ENCODE results near the gene CSF2. TPM values are rescaled to one million over a fixed set of nuclear protein-coding genes. Genes with fewer than 3 reads are reported as not detected.

The CSF2 gene
- total and polyA plus RNA-seq, 2 of the 4 experiments (the other 2 are of a cell fraction) = 0.31 TPM; not detected in 1

DNA sequence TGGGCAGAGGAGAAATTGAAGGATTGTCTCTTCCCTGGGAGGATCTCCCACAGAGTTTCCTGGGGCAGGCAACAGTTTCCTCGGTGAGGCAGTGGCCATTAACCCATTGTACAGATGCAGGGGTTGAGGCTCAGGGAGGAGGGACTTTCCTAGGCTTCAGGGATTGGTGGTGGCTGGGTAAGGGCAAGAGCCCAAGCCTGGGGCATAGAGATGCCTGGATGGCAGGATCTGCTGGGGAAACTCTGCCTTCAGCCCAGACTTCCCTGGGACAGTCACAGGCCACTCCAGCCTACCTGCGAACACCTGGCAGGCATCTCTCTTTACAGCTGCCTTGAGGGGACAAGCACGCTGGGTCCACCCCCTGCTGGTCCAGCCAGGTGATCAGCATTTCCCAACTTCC, 3.6 kb upstream of the CSF2 start (continued):
- TF ChIP-seq, protein P1, sequence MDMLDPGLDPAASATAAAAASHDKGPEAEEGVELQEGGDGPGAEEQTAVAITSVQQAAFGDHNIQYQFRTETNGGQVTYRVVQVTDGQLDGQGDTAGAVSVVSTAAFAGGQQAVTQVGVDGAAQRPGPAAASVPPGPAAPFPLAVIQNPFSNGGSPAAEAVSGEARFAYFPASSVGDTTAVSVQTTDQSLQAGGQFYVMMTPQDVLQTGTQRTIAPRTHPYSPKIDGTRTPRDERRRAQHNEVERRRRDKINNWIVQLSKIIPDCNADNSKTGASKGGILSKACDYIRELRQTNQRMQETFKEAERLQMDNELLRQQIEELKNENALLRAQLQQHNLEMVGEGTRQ (IDR thresholded peaks at IDR 0.05; ENCODE audit: low read depth, low read length) = no peak

DNA sequence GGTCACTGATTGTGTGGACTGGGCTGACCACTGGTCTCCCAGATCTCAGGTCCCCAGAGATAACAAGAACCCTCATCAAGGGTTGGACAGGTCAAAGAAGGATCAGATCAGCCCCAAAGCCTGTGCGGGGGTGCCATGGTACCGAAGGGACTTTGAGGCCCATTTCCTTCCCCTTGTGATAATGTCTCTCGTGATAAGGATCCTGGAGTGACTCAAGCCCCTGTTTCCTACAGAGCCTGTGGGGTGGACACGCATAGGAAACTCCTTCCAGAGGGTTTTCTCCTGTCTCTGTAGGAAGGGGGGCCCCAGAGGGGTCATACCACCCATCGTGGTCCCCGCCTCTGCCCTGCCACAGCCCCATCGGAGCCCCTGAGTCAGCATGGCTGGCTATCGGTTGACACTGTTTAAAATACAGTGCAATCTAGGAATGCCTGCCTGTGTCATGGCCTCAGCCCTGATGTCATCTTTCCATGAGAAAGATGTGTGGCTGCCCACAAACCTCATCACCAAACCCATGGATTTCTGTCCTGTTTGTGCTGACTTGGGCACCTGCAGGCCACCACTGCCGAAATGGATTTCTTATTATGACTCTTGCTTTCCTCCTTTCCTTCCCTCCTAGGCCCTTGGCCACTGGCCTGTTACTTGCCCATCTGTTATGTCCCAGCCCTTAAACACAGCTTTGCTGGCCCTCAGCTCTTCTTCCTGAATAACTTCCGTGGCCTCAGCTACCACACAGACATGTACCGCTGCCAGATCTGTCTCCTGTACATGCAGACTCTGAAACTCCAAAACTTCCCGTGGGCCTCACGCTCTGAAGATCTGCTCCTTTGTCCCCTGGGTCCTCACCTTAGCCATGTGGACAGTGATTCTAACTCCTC, 2.9 kb upstream of the CSF2 start:
- H3K4me3 ChIP-seq (ENCODE audit: insufficient read depth, low read depth, low read length) = no peak overlapping the region
- peak overlapping the region; percentile 72 for H2BK120ac ChIP-seq (ENCODE audit: low read depth, low read length)
- ChIA-PET POLR2A (ENCODE audit: unreplicated experiment) (no interaction called here), CTCF (no interaction called here)
- DNase-seq = peak; percentile 84
- no peaks in the 10 kb centered on the region for H4K20me1 ChIP-seq (ENCODE audit: insufficient read depth, low read length)
- no peak overlapping the region for H3K9ac ChIP-seq (ENCODE audit: low read depth, low read length)
- peak; percentile 75 for ATAC-seq (ENCODE audit: low read depth)
- intact Hi-C loops (cut with micrococcal nuclease) = no loop called here
- H4K5ac ChIP-seq (ENCODE audit: low read depth, low read length) = no peak overlapping the region; the same call in 1 of the 2 replicates
- 50% methylated on average over 6 of the region's 13 CpGs; no CpG with 5 or more reads in 1 of the 2 experiments for WGBS, 2 experiments (ENCODE audit: extremely low coverage in 2 of 2, insufficient read length in 1 of 2)
- peak overlapping the region; percentile 44 for H2AK9ac ChIP-seq (replicated peaks; ENCODE audit: low read depth, low read length, poor library complexity)
- H2BK5ac ChIP-seq (ENCODE audit: low read depth, low read length, poor library complexity, severe bottlenecking) = no peak overlapping the region
- dilution Hi-C loops (cut with HindIII; ENCODE audit: low sequenced_read_pairs, unreplicated experiment) = no loop called here
- H2BK15ac ChIP-seq (ENCODE audit: low read depth, low read length) = peak overlapping the region; percentile 55; the same call in 2 of the 3 replicates
- H4K8ac ChIP-seq (ENCODE audit: low read depth in 2 of 2, low read length in 2 of 2) = no peak overlapping the region
- peak overlapping the region; percentile 58; the same call in 1 of the 2 replicates for H3K14ac ChIP-seq (replicated peaks; ENCODE audit: low read depth, low read length)
- H2AFZ ChIP-seq (replicated peaks; ENCODE audit: low read length, poor library complexity) = peak overlapping the region; percentile 55
- no peaks in the 10 kb centered on the region for H3K27me3 ChIP-seq (ENCODE audit: control insufficient read depth, insufficient read depth, low read length)
- peak overlapping the region; percentile 39; the same call in 1 of the 2 replicates for H2BK20ac ChIP-seq (ENCODE audit: low read depth, low read length)
- H3K36me3 ChIP-seq (ENCODE audit: control insufficient read depth, insufficient read depth, low read length) = no peaks in the 10 kb centered on the region
- 0 out of 2 replicates have a peak overlapping the region, but pooled peaks have one; percentile 0 for H3K23ac ChIP-seq (ENCODE audit: low read depth, low read length)
- BruUV-seq (replicated peaks) = no TSS peak
- peak overlapping the region; percentile 71 for H3K4ac ChIP-seq (ENCODE audit: low read depth, low read length)
- H3K56ac ChIP-seq (ENCODE audit: extremely low read depth, insufficient read depth, low read length) = no peak overlapping the region
- H4K91ac ChIP-seq (ENCODE audit: insufficient read depth, low read depth, low read length) = peak overlapping the region; percentile 68
- H3K27ac ChIP-seq (ENCODE audit: insufficient read depth, low read length) = no peak overlapping the region
- no peak overlapping the region for H3K4me2 ChIP-seq (ENCODE audit: low read depth, low read length)
- H2AK5ac ChIP-seq (ENCODE audit: low read depth, low read length) = peak overlapping the region; percentile 0; the same call in 1 of the 2 replicates
- H3K4me1 ChIP-seq (ENCODE audit: control insufficient read depth, insufficient read depth, low read length) = peaks cover 10% of the 10 kb centered on the region
- no peaks in the 10 kb centered on the region for H3K9me3 ChIP-seq (ENCODE audit: control insufficient read depth, insufficient read depth, low read length)
- H3K18ac ChIP-seq (ENCODE audit: low read depth, low read length) = no peak overlapping the region
- in situ Hi-C loops (cut with MboI; ENCODE audit: low sequenced_read_pairs) = no loop called here
- no peaks in the 10 kb centered on the region for H3K79me1 ChIP-seq (ENCODE audit: low read depth in 1 of 2, low read length in 2 of 2)
- peaks cover 8% of the 10 kb centered on the region; the same call in 1 of the 2 replicates for H3K9me1 ChIP-seq (ENCODE audit: insufficient read depth, low read length)
- TF ChIP-seq MXI1 (IDR thresholded peaks at IDR 0.05; ENCODE audit: borderline replicate concordance, low read depth, low read length) = no peak
- peak; percentile 18; the same call in 1 of the 2 replicates for TF ChIP-seq CEBPB (IDR thresholded peaks at IDR 0.05; ENCODE audit: low read depth, low read length)
- TF ChIP-seq, protein P1 (IDR thresholded peaks at IDR 0.05; ENCODE audit: low read depth, low read length) = no peak
- 0 out of 2 replicates have a peak, but pooled peaks have one; percentile 37 for TF ChIP-seq MAZ (IDR thresholded peaks at IDR 0.05; ENCODE audit: borderline replicate concordance, low read depth, low read length)
- TF ChIP-seq, protein P2, sequence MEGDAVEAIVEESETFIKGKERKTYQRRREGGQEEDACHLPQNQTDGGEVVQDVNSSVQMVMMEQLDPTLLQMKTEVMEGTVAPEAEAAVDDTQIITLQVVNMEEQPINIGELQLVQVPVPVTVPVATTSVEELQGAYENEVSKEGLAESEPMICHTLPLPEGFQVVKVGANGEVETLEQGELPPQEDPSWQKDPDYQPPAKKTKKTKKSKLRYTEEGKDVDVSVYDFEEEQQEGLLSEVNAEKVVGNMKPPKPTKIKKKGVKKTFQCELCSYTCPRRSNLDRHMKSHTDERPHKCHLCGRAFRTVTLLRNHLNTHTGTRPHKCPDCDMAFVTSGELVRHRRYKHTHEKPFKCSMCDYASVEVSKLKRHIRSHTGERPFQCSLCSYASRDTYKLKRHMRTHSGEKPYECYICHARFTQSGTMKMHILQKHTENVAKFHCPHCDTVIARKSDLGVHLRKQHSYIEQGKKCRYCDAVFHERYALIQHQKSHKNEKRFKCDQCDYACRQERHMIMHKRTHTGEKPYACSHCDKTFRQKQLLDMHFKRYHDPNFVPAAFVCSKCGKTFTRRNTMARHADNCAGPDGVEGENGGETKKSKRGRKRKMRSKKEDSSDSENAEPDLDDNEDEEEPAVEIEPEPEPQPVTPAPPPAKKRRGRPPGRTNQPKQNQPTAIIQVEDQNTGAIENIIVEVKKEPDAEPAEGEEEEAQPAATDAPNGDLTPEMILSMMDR (conservative IDR thresholded peaks at IDR 0.05; ENCODE audit: low read depth, low read length) = no peak
- TF ChIP-seq RAD21 (IDR thresholded peaks at IDR 0.05; ENCODE audit: low read length) = 0 out of 2 replicates have a peak, but pooled peaks have one; percentile 10
- TF ChIP-seq POLR2A (IDR thresholded peaks at IDR 0.05; ENCODE audit: low read depth, low read length) = no peak
- TF ChIP-seq CHD1 (IDR thresholded peaks at IDR 0.05; ENCODE audit: low read depth, low read length) = no peak
- TF ChIP-seq FOS (IDR thresholded peaks at IDR 0.05; ENCODE audit: low read depth, low read length) = peak; percentile 37; the same call in 1 of the 2 replicates
- TF ChIP-seq MAFK (IDR thresholded peaks at IDR 0.05; ENCODE audit: low read depth, low read length) = peak; percentile 73
- TF ChIP-seq SMC3 (IDR thresholded peaks at IDR 0.05; ENCODE audit: low read depth, low read length) = no peak
